Cardiac fibroblast (primary cell): ENCODE results near the gene TCP11.

Experiments
- DNase-seq, 2 donors: peaks; one replicate each; pipeline versions ENCODE4 v3.0.0 to v3.0.0-alpha.2; 2010; ENCODE audit warnings: low read depth in 2 of 2
- H3K4me3 ChIP-seq, 2 donors: replicated peaks in 1 of 2; 1 replicate in 1 of 2; 2 replicates in 1 of 2; pipeline ENCODE4 v1.5.1; 2011; ENCODE audit warnings: low read depth in 2 of 2, low read length in 2 of 2, mild to moderate bottlenecking in 2 of 2, moderate library complexity in 1 of 2
- CTCF ChIP-seq: IDR thresholded peaks from one replicate; pipeline ENCODE4 v1.5.1; 2011; ENCODE audit warnings: low read depth, mild to moderate bottlenecking, low read length, inconsistent platforms

Gene TCP11

GRCh38 chr6:35160642-35161041 lies 19.5 kb upstream of the TCP11 start:
- TF ChIP-seq CTCF: no peak
- no peak for DNase-seq

GRCh38 chr6:35158520-35158919 lies 17.4 kb upstream of the TCP11 start:
- H3K4me3 ChIP-seq: no peak overlapping the region
- TF ChIP-seq CTCF: no peak
- DNase-seq: peak in 1 of 2 donors; percentile 33

More at GRCh38 chr6:35160642-35161041, 19.5 kb upstream of the TCP11 start:
- H3K4me3 ChIP-seq: no peak overlapping the region

GRCh38 chr6:35154947-35155346 lies 13.8 kb upstream of the TCP11 start:
- peak in 1 of 2 donors; percentile 38 for DNase-seq
- no peak for TF ChIP-seq CTCF
- no peak overlapping the region for H3K4me3 ChIP-seq

- TF ChIP-seq CTCF: no peak
- DNase-seq: peak in 1 of 2 donors; percentile 53
- H3K4me3 ChIP-seq: no peak overlapping the region
Observed at GRCh38 chr6:35154262-35154661, 13.1 kb upstream of the TCP11 start.

GRCh38 chr6:35152067-35152707 lies 11.0 kb upstream of the TCP11 start:
- no peak overlapping the region for H3K4me3 ChIP-seq
- DNase-seq: peak in 1 of 2 donors; percentile 45
- TF ChIP-seq CTCF: no peak

- TF ChIP-seq CTCF: no peak
- no peak overlapping the region for H3K4me3 ChIP-seq
- DNase-seq: no peak
Observed at GRCh38 chr6:35151466-35151865, 10.3 kb upstream of the TCP11 start.
